Peyer's patch (tissue), 4 donors: ENCODE data around the gene PET100.
A peak's percentile ranks its signal among the peaks of the same experiment; 100 is the strongest.

Experiments used
- CTCF ChIP-seq, 6 experiments: fragments of 450-650 bp in 4 of 6; fragments of 200-600 bp in 2 of 6; sonication (generic) in 1 of 6; IDR thresholded peaks; one replicate each; pipeline ENCODE4 v1.5.1; 2017 to 2019; ENCODE audit warnings: antibody characterized with exemption in 6 of 6, mild to moderate bottlenecking in 3 of 6, moderate library complexity in 1 of 6
- POLR2A ChIP-seq, 2 donors: fragments of 450-650 bp; IDR thresholded peaks; one replicate each; pipeline ENCODE4 v1.5.1; 2017; ENCODE audit warnings: antibody characterized with exemption in 2 of 2, mild to moderate bottlenecking in 2 of 2, moderate library complexity in 2 of 2

GRCh38 chr19:7629347-7630054 lies at the start of gene PET100, which contains the start of gene XAB2:
- TF ChIP-seq POLR2A (IDR thresholded peaks at IDR 0.05) (peak; percentile 34 to 36), CTCF (IDR thresholded peaks at IDR 0.05) (no peak)
